CMK (cell line): ENCODE data around the gene CRELD1.
"Not testable (repeated sequence)": the region's sequence is repeated elsewhere in the genome, so short reads cannot be mapped to it uniquely, and the experiment has no call there.

Source experiments
- DNase-seq: peaks from one replicate; pipeline ENCODE4 v3.0.0-alpha.2; 2010; ENCODE audit warnings: low read depth

CRELD1 gene

DNA sequence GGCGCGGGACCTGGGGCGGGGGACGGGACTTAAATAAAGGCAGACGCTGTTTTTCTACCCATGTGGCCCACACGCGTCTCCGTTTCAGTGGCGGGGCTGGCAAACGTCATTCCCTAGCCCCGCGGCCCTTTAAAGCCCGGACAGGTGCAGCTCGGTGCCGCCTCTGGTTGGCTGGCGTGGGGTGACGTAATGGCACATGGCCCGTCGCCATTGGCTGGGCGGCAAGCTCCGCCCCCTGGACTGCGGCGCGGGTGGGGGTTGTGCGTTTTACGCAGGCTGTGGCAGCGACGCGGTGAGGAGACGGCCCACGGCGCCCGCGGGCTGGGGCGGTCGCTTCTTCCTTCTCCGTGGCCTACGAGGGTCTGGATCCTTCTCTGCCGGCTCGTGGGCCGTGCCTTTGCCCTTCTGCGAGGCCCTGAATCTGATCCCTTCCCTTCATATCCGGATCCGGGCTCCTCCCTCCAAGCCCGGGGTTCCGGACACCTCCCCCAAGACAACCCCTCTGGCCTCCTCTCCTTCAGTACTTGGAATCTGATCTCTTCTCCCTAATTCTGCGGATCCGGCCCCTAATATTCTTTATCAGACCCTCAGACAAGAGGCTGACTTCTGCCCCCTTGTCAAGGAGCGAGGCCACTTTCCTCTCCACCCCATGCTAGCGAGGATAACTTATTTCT, at the start of gene CRELD1:
Gene CRELD1 (plus strand): TSS at position 274 of the 674 bp plus-strand sequence. CDS start 605 bp downstream, outside the sequence.
- DNase-seq = peak; percentile 94

DNA sequence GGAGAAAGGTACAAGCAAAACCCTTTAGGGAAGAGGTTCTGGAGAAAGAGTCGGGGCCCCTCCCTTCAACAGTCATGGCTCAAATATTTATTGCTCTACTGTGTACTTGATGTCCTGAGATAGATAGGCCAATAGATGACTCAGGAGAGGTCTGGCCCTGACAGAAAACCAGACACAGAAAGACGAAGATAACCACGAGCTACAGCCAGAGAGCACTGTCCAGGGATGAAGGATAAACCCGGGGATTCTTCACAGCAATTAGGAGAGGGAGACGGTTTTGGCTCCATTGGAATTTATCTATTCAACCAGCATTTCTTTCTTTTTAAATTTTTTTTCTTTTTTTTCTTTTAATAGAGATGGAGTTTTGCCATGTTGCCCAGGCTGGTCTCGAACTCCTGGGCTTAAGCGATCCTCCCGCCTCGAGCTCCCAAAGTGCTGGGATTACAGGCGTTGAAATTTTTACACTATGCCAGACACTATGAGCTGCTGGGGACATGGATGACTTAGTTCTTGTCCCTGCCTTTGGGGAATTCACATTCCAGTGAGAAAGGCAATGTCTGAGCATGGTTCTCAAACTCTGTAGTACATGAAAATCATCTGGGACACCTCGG, 49.0 kb upstream of the CRELD1 start:
- DNase-seq = no peak

GRCh38 chr3:9886328-9886727, 47.3 kb upstream of the CRELD1 start:
- no peak for DNase-seq

DNA sequence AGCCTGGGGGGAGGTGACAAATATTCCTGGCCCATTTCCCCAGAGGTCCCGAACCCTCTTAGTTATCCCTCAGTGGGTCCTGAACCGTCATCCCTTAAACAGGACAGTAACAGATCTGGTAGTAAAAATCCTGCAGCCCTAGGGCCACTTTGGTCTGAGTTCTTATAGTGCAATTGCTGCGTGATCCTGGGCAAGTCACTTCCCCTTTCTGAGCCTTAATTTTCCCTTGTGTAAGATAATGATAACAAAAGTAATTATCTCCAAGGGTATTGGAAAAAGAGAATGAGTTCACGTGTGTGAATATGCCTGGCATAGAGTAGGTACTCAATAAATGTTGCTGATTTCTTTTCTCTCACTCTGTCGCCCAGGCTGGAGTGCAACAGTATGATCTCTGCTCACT, 46.2 kb upstream of the CRELD1 start:
- DNase-seq = no peak

- DNase-seq = no peak
Observed at GRCh38 chr3:9888540-9888939, 45.1 kb upstream of the CRELD1 start.

GRCh38 chr3:9889405-9889804, 44.2 kb upstream of the CRELD1 start:
- no peak for DNase-seq

GRCh38 chr3:9890249-9891071, 43.2 kb upstream of the CRELD1 start, which contains the start of gene JAGN1:
Gene JAGN1, plus strand, starts transcription at chr3:9890610. Its CDS starts 113 bp downstream, at chr3:9890723.
- DNase-seq = peak; percentile 78

DNA sequence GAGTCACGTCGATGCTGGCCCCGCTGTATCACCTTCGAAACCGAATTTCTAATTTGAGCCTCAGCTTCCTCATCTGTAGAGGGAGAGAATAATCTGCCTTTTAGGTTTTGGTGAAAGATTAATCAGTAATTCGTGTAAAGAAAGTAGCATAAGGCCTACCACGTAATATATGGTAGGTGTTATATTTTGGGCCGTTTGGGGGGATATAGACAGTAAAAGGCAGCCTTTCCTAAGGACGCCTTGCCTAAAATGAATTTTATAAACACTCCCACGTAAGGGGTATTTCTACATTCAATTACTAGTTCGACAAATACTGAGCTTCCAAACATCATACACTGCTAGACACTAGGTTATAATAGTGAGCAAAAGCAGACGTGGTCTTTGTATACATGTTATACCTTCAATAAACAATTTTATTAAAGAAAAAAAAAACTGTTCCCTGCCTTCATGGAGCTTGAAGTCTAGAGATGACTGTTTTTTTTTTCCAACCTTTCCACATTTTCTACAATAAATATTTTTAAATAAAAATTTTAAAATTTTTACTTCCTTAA, 42.5 kb upstream of the CRELD1 start:
- no peak for DNase-seq

GRCh38 chr3:9893739-9894138, 39.9 kb upstream of the CRELD1 start:
- DNase-seq = no peak

DNA sequence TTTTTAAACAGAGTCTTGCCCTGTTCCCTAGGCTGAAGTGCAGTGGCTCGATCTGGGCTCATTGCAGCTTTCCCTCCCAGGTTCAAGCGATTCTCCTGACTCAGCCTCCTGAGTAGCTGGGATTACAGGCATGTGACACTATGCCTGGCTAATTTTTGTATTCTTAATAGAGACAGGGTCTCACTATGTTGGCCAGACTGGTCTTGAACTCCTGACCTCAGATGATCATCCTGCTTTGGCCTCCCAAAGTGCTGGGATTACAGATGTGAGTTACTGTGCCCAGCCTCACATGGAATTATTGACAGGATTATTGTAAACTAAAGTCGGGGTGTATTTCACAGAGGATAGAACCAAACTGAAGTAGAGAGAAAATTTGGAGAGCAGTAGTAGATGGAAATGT, 37.9 kb upstream of the CRELD1 start:
- DNase-seq = not testable (repeated sequence)

DNA sequence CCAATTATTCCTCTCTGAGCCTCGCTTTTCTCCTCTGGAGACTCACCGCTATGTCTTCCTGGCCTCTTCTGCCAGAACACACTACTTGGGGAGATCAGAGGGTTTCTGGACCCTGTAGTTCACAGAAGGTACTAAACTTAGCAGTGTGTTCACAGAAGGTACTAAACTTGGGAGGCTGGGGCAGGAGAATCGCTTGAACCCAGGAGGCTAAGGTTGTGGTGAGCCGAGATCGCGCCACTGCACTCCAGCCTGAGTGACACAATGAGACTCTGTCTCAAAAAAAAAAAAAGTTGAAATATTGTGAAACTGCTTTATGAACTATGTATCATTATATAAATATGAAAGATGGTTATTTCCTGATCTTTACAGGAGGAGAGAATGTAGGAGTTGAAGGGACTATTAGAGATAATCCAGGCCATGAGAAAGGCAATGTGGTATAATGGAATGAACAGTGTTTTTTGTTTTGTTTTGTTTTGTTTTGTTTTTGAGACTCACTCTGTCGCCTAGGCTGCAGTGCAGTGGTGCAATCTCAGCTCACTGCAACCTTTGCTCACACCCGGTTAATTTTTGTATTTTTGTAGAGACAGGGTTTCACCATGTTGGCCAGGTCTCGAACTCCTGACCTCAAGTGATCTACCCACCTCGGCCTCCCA, 36.8 kb upstream of the CRELD1 start:
- not testable (repeated sequence) for DNase-seq

GRCh38 chr3:9897408-9898372, 35.9 kb upstream of the CRELD1 start:
- DNase-seq = peak; percentile 70

DNA sequence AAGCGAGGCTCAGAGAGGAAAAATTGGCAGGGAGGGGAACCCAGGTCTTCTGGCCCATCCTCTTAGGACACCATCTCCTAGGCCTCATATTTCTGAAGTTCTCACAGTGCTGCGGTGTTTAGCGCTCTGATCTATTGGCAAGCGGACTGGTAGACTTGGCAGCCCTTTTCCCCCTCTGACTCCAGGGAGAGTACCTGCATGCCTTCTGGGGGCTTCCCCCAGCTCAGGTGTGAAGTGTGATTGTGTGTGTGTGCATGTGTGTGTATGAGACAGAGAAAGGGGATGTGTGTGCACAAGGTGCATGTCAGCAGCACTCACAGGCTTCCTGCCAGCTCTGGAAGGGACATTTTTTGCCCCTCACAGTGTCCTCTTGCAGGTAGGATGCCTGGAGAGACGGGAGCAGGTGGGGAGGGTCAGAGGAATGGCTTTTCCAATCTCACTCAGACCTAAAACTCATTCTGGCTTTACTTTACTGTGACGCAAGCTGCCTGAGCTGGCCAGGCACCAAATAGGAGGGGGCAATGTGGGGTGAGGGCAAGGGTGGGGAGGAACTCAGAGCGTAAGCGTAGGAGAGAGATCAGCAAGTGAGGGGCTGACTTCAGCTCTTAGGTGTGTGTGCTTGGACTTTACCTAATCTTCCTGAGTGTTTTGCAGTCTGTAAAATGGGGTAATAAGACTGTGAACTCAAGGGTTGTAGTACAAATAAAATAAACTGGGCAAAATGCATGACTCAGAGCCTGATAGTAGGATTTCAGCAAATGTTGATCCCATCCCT, 35.0 kb upstream of the CRELD1 start:
- no peak for DNase-seq

- DNase-seq = no peak
Observed at GRCh38 chr3:9899289-9899791, 34.3 kb upstream of the CRELD1 start.

GRCh38 chr3:9900965-9901415, 32.6 kb upstream of the CRELD1 start:
- not testable (repeated sequence) for DNase-seq

- DNase-seq = peak; percentile 66
Observed at GRCh38 chr3:9901967-9902366, 31.7 kb upstream of the CRELD1 start.

- DNase-seq = no peak
Observed at GRCh38 chr3:9902372-9903237, 31.0 kb upstream of the CRELD1 start, which contains the start of gene IL17RE. Gene IL17RE, plus strand, starts transcription at chr3:9902848. Its CDS starts 85 bp downstream, at chr3:9902933.

DNA sequence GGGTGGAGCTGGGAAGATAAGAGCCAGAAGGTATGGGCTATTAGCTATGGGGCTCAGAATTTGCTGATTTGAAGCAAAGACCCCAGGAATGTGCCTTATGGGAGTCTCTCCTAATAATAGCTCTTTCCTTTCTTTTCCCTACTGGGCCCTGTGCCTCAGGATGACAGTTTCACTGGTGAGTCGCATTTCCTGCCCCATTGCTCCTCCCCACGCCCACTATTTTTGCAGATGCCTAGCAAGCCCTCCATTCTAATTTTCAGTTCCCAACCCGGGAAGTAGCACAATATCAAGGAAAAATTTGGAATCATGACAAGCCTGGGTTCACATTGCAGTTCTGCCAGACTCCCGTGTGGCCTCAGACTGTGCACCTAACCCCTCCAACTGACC, 30.4 kb upstream of the CRELD1 start:
- no peak for DNase-seq

DNA sequence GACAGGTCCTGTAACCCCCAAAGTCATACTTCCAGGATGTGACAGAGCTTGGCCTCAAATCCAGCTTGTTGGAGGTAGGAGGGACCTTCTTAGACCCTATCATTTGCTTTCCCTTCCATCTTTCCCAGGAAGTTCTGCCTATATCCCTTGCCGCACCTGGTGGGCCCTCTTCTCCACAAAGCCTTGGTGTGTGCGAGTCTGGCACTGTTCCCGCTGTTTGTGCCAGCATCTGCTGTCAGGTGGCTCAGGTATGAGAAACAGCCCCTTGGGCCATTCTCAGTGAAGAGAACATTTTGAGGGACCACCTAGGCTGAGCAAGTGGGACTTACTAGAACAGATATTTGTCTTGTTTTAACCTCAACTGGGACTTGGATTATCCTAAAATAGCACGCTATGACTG, 29.7 kb upstream of the CRELD1 start:
- no peak for DNase-seq
